Body of pancreas (tissue), 4 donors: Measurements from ENCODE around the gene NPHP4. TPM values are rescaled to one million over a fixed set of nuclear protein-coding genes. Genes with fewer than 3 reads are reported as not detected.

Experiments used
- ATAC-seq: fragments of 150-250 bp; one replicate; pipeline ENCODE4 v1.9.1; 2016
- DNase-seq, 4 donors: peaks; one replicate each; pipeline ENCODE4 v3.0.0-alpha.2; 2019
- H3K27ac ChIP-seq, 4 donors: fragments of 200-600 bp; sonication (generic); 1 replicate in 3 of 4; 2 replicates in 1 of 4; pipeline versions ENCODE4 v1.5.1 to v1.6.1; 2016 to 2019; ENCODE audit warnings: mild to moderate bottlenecking in 1 of 4, mixed read lengths in 1 of 4, moderate library complexity in 1 of 4
- H3K27me3 ChIP-seq, 2 donors: fragments of 200-600 bp; sonication (generic); one replicate each; pipeline ENCODE4 v1.6.0; 2016; ENCODE audit warnings: mild to moderate bottlenecking in 1 of 2
- H3K36me3 ChIP-seq, 2 donors: fragments of 200-600 bp; sonication (generic); replicated peaks in 1 of 2; 2 replicates each; pipeline ENCODE4 v1.5.1; 2016; ENCODE audit warnings: low read depth in 2 of 2; ENCODE audit not compliant: insufficient read depth in 1 of 2
- H3K4me1 ChIP-seq: fragments of 200-600 bp; sonication (generic); one replicate; pipeline ENCODE4 v1.6.0; 2016
- H3K4me3 ChIP-seq, 2 donors: fragments of 200-600 bp; sonication (generic); 1 replicate in 1 of 2; 2 replicates in 1 of 2; pipeline ENCODE4 v1.5.1; 2016 to 2019
- H3K9me3 ChIP-seq, 3 donors: fragments of 200-600 bp; sonication (generic); 1 replicate in 2 of 3; 2 replicates in 1 of 3; pipeline ENCODE4 v1.5.1; 2016
- POLR2A ChIP-seq, 3 donors: fragments of 450-650 bp; IDR thresholded peaks; one replicate each; pipeline ENCODE4 v1.6.1; 2016; ENCODE audit warnings: antibody characterized with exemption in 3 of 3, mild to moderate bottlenecking in 2 of 3
- WGBS, 2 donors: methylation state at CpG; one replicate each; pipeline ENCODE4 v1.1.5; 2017; 5-methylcytosine and 5-hydroxymethylcytosine counted together
- intact Hi-C: fragments of 100-400 bp; cut with DNase I; formaldehyde crosslinking; loops from one replicate; pipeline ENCODE4 v1.15.1; 2023
- total RNA-seq, 2 donors: library from RNA; depleted of rRNA; stranded (reverse); fragments of >200 nt; gene quantifications; one replicate each; pipeline ENCODE4 v1.1.0, GENCODE V29; 2016
- TF ChIP-seq, protein P1 (sequence below), 7 experiments: fragments of 450-650 bp in 4 of 7; fragments of 200-600 bp in 3 of 7; sonication (generic) in 3 of 7; IDR thresholded peaks; one replicate each; pipeline ENCODE4 v1.5.1; 2016 to 2019; ENCODE audit warnings: antibody characterized with exemption in 7 of 7

Gene NPHP4
- total RNA-seq, 2 donors from 2014 or later = 10.4 to 48.5 TPM

GRCh38 chr1:5839161-5839880 is 152.9 kb downstream of the NPHP4 start:
- no peaks in the 10 kb centered on the region for H3K9me3 ChIP-seq
- no peak overlapping the region for H3K27ac ChIP-seq
- no peaks in the 10 kb centered on the region for H3K4me1 ChIP-seq
- no peaks in the 10 kb centered on the region for H3K36me3 ChIP-seq
- no peak for DNase-seq
- no peak overlapping the region for H3K4me3 ChIP-seq
- intact Hi-C loops = no loop called here
- WGBS, 2 donors = 71 to 74% methylated on average over 6 of the region's 6 CpGs
- H3K27me3 ChIP-seq = no peaks in the 10 kb centered on the region
- TF ChIP-seq, protein P1, sequence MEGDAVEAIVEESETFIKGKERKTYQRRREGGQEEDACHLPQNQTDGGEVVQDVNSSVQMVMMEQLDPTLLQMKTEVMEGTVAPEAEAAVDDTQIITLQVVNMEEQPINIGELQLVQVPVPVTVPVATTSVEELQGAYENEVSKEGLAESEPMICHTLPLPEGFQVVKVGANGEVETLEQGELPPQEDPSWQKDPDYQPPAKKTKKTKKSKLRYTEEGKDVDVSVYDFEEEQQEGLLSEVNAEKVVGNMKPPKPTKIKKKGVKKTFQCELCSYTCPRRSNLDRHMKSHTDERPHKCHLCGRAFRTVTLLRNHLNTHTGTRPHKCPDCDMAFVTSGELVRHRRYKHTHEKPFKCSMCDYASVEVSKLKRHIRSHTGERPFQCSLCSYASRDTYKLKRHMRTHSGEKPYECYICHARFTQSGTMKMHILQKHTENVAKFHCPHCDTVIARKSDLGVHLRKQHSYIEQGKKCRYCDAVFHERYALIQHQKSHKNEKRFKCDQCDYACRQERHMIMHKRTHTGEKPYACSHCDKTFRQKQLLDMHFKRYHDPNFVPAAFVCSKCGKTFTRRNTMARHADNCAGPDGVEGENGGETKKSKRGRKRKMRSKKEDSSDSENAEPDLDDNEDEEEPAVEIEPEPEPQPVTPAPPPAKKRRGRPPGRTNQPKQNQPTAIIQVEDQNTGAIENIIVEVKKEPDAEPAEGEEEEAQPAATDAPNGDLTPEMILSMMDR (IDR thresholded peaks at IDR 0.05) = no peak
- TF ChIP-seq POLR2A (IDR thresholded peaks at IDR 0.05) = no peak
- ATAC-seq = no peak

GRCh38 chr1:5837976-5838653 is 154.1 kb downstream of the NPHP4 start:
- no peak overlapping the region for H3K27ac ChIP-seq
- H3K9me3 ChIP-seq = no peaks in the 10 kb centered on the region
- intact Hi-C loops = no loop called here
- H3K4me1 ChIP-seq = no peaks in the 10 kb centered on the region
- no peaks in the 10 kb centered on the region for H3K27me3 ChIP-seq
- no peak overlapping the region for H3K4me3 ChIP-seq
- no peak for ATAC-seq
- TF ChIP-seq, protein P1 (IDR thresholded peaks at IDR 0.05) = no peak
- TF ChIP-seq POLR2A (IDR thresholded peaks at IDR 0.05) = no peak
- no peak for DNase-seq
- H3K36me3 ChIP-seq = no peaks in the 10 kb centered on the region
- WGBS, 2 donors = 56 to 68% methylated on average over 19 of the region's 19 CpGs

- Histone ChIP-seq H3K4me1 (peaks cover under 1% of the 10 kb centered on the region), H3K4me3 (no peak overlapping the region), H3K9me3 (no peaks in the 10 kb centered on the region), H3K36me3 (no peaks in the 10 kb centered on the region), H3K27me3 (no peaks in the 10 kb centered on the region), H3K27ac (no peak overlapping the region)
- DNase-seq (peak in 1 of 4 donors; percentile 34), ATAC-seq (no peak)
- TF ChIP-seq, protein P1 (IDR thresholded peaks at IDR 0.05) = no peak
- TF ChIP-seq POLR2A (IDR thresholded peaks at IDR 0.05) = no peak
- intact Hi-C loops = no loop called here
- WGBS, 2 donors = 26 to 40% methylated on average over 3 to 17 of the region's 17 CpGs
Observed at GRCh38 chr1:5836776-5837440, 155.3 kb downstream of the NPHP4 start.

DNA sequence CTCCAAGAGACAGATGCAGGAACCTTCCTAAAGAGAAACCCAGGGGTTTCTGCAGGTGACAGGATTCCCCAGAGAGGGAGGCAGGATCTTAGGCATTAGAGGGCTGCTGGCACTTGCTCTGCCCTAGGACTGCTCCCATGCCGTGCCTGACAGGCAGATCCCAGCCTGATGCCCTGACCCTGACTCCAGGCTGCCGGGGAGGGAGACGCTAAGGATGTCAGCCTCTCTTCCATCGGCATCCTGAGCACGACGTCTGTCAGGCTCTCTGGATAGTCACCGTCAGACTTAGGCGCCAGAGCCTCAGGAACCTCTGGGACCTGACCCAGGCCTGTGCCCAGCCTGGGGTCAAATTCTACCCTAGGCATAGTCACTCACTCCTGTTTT is 157.1 kb downstream of the NPHP4 start:
- Histone ChIP-seq H3K9me3 (no peaks in the 10 kb centered on the region), H3K4me3 (no peak overlapping the region), H3K4me1 (peaks cover 14% of the 10 kb centered on the region), H3K27ac (no peak overlapping the region), H3K36me3 (no peaks in the 10 kb centered on the region), H3K27me3 (no peaks in the 10 kb centered on the region)
- 59 to 83% methylated on average over 6 to 8 of the region's 8 CpGs for WGBS, 2 donors
- TF ChIP-seq POLR2A (IDR thresholded peaks at IDR 0.05) = no peak
- TF ChIP-seq, protein P1 (IDR thresholded peaks at IDR 0.05) = no peak
- intact Hi-C loops = no loop called here
- no peak for ATAC-seq
- no peak for DNase-seq
